ENCODE data around the gene PRKCZ. TPM values are rescaled to one million over a fixed set of nuclear protein-coding genes. Genes with fewer than 3 reads are reported as not detected.

PRKCZ gene
- total and polyA plus RNA-seq, 2 of the 4 experiments (the other 2 are of a cell fraction), result 2.0 to 3.5 TPM

DNA sequence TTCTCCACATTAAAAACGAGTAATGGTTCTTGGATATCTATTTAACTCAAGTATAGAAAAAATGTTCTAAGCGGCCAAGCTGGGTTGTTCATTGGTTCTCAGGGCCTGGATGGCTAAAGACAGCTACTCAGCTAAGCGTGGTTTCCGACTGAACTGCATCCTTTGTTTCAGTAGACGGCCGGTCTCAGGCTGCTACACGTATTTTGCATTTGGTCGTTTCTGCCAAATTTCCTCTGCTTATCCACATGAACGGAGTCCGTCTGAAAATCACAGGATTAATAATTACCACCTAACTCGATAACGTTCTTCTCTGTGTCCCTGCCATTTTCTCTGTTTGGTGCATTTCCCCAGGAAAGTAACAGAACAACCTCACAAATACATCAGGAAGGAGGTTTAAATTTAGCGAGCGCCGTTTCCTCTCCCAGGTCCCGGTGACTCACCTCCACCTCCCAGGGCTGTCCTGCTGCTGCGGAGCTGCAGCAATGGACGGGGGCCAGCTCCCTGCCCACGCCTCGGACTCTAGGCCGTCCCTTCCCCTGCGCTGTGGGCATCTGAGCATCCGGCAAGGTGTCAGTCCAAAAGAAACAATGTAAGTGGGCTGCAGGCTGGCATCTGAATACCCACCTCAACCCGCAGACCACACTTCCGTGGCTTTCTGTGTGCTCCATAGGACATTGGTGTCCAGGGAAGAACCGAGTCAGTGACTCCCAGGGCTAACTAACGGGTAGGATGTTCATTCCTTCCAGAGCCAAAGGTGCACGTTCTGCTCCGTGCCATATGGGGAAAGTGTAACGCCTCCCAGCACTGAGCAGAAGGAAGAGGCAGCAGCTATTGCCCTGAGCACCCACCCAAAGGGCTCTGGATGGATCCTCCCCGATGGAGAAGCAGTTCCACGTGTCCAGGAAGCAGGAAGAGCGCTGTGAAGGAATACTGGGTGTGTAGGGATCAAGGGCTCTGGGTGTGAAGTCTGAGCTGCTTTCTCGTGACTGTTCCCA is 35.2 kb upstream of the PRKCZ start:
- Histone ChIP-seq H3K9me1 (ENCODE audit: insufficient read depth, low read length) (no peaks in the 10 kb centered on the region), H3K4me2 (ENCODE audit: low read depth, low read length) (no peak overlapping the region), H3K4me3 (ENCODE audit: insufficient read depth, low read depth, low read length) (no peak overlapping the region), H2AFZ (replicated peaks; ENCODE audit: low read length, poor library complexity) (no peak overlapping the region), H3K9ac (ENCODE audit: low read depth, low read length) (no peak overlapping the region), H3K4me1 (ENCODE audit: control insufficient read depth, insufficient read depth, low read length) (no peaks in the 10 kb centered on the region), H3K18ac (ENCODE audit: low read depth, low read length) (no peak overlapping the region), H3K9me3 (ENCODE audit: control insufficient read depth, insufficient read depth, low read length) (no peaks in the 10 kb centered on the region), H3K23ac (ENCODE audit: low read depth, low read length) (no peak overlapping the region), H2AK5ac (ENCODE audit: low read depth, low read length) (no peak overlapping the region), H2BK5ac (ENCODE audit: low read depth, low read length, poor library complexity, severe bottlenecking) (no peak overlapping the region), H3K56ac (ENCODE audit: extremely low read depth, insufficient read depth, low read length) (no peak overlapping the region), H3K36me3 (ENCODE audit: control insufficient read depth, insufficient read depth, low read length) (no peaks in the 10 kb centered on the region), H3K27me3 (ENCODE audit: control insufficient read depth, insufficient read depth, low read length) (peaks cover 73% of the 10 kb centered on the region), H4K91ac (ENCODE audit: insufficient read depth, low read depth, low read length) (no peak overlapping the region), H4K5ac (ENCODE audit: low read depth, low read length) (no peak overlapping the region), H3K79me1 (ENCODE audit: low read depth in 1 of 2, low read length in 2 of 2) (no peaks in the 10 kb centered on the region), H2BK15ac (ENCODE audit: low read depth, low read length) (no peak overlapping the region), H3K27ac (ENCODE audit: insufficient read depth, low read length) (no peak overlapping the region), H2AK9ac (replicated peaks; ENCODE audit: low read depth, low read length, poor library complexity) (peak overlapping the region; percentile 28), H2BK120ac (ENCODE audit: low read depth, low read length) (no peak overlapping the region), H4K20me1 (ENCODE audit: insufficient read depth, low read length) (no peaks in the 10 kb centered on the region), H3K14ac (replicated peaks; ENCODE audit: low read depth, low read length) (no peak overlapping the region), H4K8ac (ENCODE audit: low read depth in 2 of 2, low read length in 2 of 2) (no peak overlapping the region), H2BK20ac (ENCODE audit: low read depth, low read length) (no peak overlapping the region), H3K4ac (ENCODE audit: low read depth, low read length) (no peak overlapping the region)
- ChIA-PET CTCF (no interaction called here), POLR2A (ENCODE audit: unreplicated experiment) (no interaction called here)
- dilution Hi-C loops (cut with HindIII; ENCODE audit: low sequenced_read_pairs, unreplicated experiment), result no loop called here
- ATAC-seq (ENCODE audit: low read depth), result no peak
- TF ChIP-seq RFX5 (IDR thresholded peaks at IDR 0.05; ENCODE audit: low read depth, low read length) (no peak), RCOR1 (IDR thresholded peaks at IDR 0.05; ENCODE audit: insufficient replicate concordance, low read length) (no peak), CTCF (conservative IDR thresholded peaks at IDR 0.05; ENCODE audit: low read depth, low read length) (no peak), MXI1 (IDR thresholded peaks at IDR 0.05; ENCODE audit: borderline replicate concordance, low read depth, low read length) (no peak), MAZ (IDR thresholded peaks at IDR 0.05; ENCODE audit: borderline replicate concordance, low read depth, low read length) (no peak), FOS (IDR thresholded peaks at IDR 0.05; ENCODE audit: low read depth, low read length) (no peak)
- TF ChIP-seq, protein P1, sequence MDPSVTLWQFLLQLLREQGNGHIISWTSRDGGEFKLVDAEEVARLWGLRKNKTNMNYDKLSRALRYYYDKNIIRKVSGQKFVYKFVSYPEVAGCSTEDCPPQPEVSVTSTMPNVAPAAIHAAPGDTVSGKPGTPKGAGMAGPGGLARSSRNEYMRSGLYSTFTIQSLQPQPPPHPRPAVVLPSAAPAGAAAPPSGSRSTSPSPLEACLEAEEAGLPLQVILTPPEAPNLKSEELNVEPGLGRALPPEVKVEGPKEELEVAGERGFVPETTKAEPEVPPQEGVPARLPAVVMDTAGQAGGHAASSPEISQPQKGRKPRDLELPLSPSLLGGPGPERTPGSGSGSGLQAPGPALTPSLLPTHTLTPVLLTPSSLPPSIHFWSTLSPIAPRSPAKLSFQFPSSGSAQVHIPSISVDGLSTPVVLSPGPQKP (IDR thresholded peaks at IDR 0.05; ENCODE audit: borderline replicate concordance, low read depth, low read length), result no peak
- intact Hi-C loops (cut with micrococcal nuclease), result no loop called here
- in situ Hi-C loops (cut with MboI; ENCODE audit: low sequenced_read_pairs), result no loop called here
- DNase-seq, result no peak
- BruUV-seq (replicated peaks), result no TSS peak
- WGBS, 2 experiments (ENCODE audit: extremely low coverage in 2 of 2, insufficient read length in 1 of 2), result 59% methylated on average over 20 of the region's 34 CpGs; no CpG with 5 or more reads in 1 of the 2 experiments
